ENCODE results near the gene RAD1. TPM values are rescaled to one million over a fixed set of nuclear protein-coding genes. Genes with fewer than 3 reads are reported as not detected.

Gene RAD1
- total and polyA plus RNA-seq, 2 donors (not counting 1 experiment from before 2014, with no cell fraction given), result 7.8 to 25.9 TPM

GRCh38 chr5:34900652-34901051 lies 14.7 kb downstream of the RAD1 start:
- H3K27me3 Mint-ChIP-seq, result no peaks in the 10 kb centered on the region
- ChIA-PET POLR2A (no interaction called here), CTCF (interaction anchor here (0.8 to 13.8 kb wide), 4 partner anchors 375 to 425 kb away, joined by 3 to 245 read pairs (median 4); no protein-coding TSS in a partner anchor)
- Histone ChIP-seq H2AFZ (ENCODE audit: insufficient read depth, low read depth, low read length, poor library complexity, severe bottlenecking) (no peak overlapping the region), H3K27me3 (replicated peaks in 1 of 4; ENCODE audit: control extremely low read depth in 1 of 4, control insufficient read depth in 3 of 4, insufficient read depth in 4 of 4, low read length in 3 of 4) (no peaks in the 10 kb centered on the region), H3K4me3 (ENCODE audit: control extremely low read depth in 1 of 5, extremely low read depth in 1 of 5, insufficient read depth in 1 of 5, low read depth in 2 of 5, low read length in 4 of 5) (no peak overlapping the region), H3K9me3 (ENCODE audit: control extremely low read depth in 1 of 3, control insufficient read depth in 2 of 3, insufficient read depth in 1 of 3, low read length in 2 of 3) (no peaks in the 10 kb centered on the region), H4K20me1 (ENCODE audit: control insufficient read depth, insufficient read depth, low read length, poor library complexity, severe bottlenecking) (no peaks in the 10 kb centered on the region), H3K9ac (ENCODE audit: low read length) (no peak overlapping the region), H3K4me1 (ENCODE audit: control insufficient read depth in 2 of 2, insufficient read depth in 2 of 2, low read length in 2 of 2) (no peaks in the 10 kb centered on the region), H3K4me2 (replicated peaks; ENCODE audit: low read depth, low read length, poor library complexity, severe bottlenecking) (no peak overlapping the region), H3K36me3 (replicated peaks in 1 of 2; ENCODE audit: control extremely low read depth in 1 of 2, control insufficient read depth in 1 of 2, extremely low read depth in 1 of 2, insufficient read depth in 2 of 2, low read length in 1 of 2) (peaks cover 0 to 7% of the 10 kb centered on the region in 2 experiments), H3K27ac (ENCODE audit: low read length in 2 of 2) (no peak overlapping the region), H3K79me2 (ENCODE audit: control insufficient read depth, insufficient read depth, low read length) (no peaks in the 10 kb centered on the region)
- ATAC-seq (ENCODE audit: low read depth) (no peak), DNase-seq (no peak)
- intact Hi-C loops (cut with micrococcal nuclease), result no loop called here
- no peak overlapping the region for H3K27ac Mint-ChIP-seq
- WGBS (ENCODE audit: insufficient coverage), result 98% methylated on average over 5 of the region's 6 CpGs
- H3K4me1 Mint-ChIP-seq, result no peaks in the 10 kb centered on the region
- no peaks in the 10 kb centered on the region for H3K9me3 Mint-ChIP-seq (ENCODE audit: insufficient read depth)
- H3K4me3 Mint-ChIP-seq, result no peak overlapping the region
- TF ChIP-seq CTCF (IDR thresholded peaks at IDR 0.05) (no peak), EZH2 (IDR thresholded peaks at IDR 0.05; ENCODE audit: borderline replicate concordance, insufficient read depth, low read depth, low read length, poor library complexity, severe bottlenecking) (no peak)

- H3K79me2 ChIP-seq (ENCODE audit: control insufficient read depth, insufficient read depth, low read length), result no peaks in the 10 kb centered on the region
- no peaks in the 10 kb centered on the region for H3K4me1 Mint-ChIP-seq
- H3K27me3 ChIP-seq (replicated peaks in 1 of 4; ENCODE audit: control extremely low read depth in 1 of 4, control insufficient read depth in 3 of 4, insufficient read depth in 4 of 4, low read length in 3 of 4), result no peaks in the 10 kb centered on the region
- no peak overlapping the region for H3K4me2 ChIP-seq (replicated peaks; ENCODE audit: low read depth, low read length, poor library complexity, severe bottlenecking)
- intact Hi-C loops (cut with micrococcal nuclease), result loop anchor here (10.0 kb wide), 1 partner anchor 244 kb away; the partner anchor contains the start of gene RAI14
- no peak overlapping the region for H3K27ac ChIP-seq (ENCODE audit: low read length in 2 of 2)
- no peak overlapping the region for H3K4me3 ChIP-seq (ENCODE audit: control extremely low read depth in 1 of 5, extremely low read depth in 1 of 5, insufficient read depth in 1 of 5, low read depth in 2 of 5, low read length in 4 of 5)
- no peak overlapping the region for H2AFZ ChIP-seq (ENCODE audit: insufficient read depth, low read depth, low read length, poor library complexity, severe bottlenecking)
- H3K4me3 Mint-ChIP-seq, result no peak overlapping the region
- no peaks in the 10 kb centered on the region for H3K9me3 Mint-ChIP-seq (ENCODE audit: insufficient read depth)
- H3K36me3 ChIP-seq (replicated peaks in 1 of 2; ENCODE audit: control extremely low read depth in 1 of 2, control insufficient read depth in 1 of 2, extremely low read depth in 1 of 2, insufficient read depth in 2 of 2, low read length in 1 of 2), result no peaks in the 10 kb centered on the region
- WGBS (ENCODE audit: insufficient coverage), result 89% methylated on average over 2 of the region's 2 CpGs
- no peak for DNase-seq
- no peaks in the 10 kb centered on the region for H3K27me3 Mint-ChIP-seq
- no peak overlapping the region for H3K27ac Mint-ChIP-seq
- no peaks in the 10 kb centered on the region for H3K9me3 ChIP-seq (ENCODE audit: control extremely low read depth in 1 of 3, control insufficient read depth in 2 of 3, insufficient read depth in 1 of 3, low read length in 2 of 3)
- CTCF ChIA-PET, result interaction anchor here (0.6 to 13.8 kb wide), 24 partner anchors 7 to 427 kb away, joined by 3 to 245 read pairs (median 4); partner anchors contain the start of genes BRIX1, DNAJC21, RAD1 and RAI14
- POLR2A ChIA-PET, result no interaction called here
- H3K9ac ChIP-seq (ENCODE audit: low read length), result no peak overlapping the region
- TF ChIP-seq CTCF (IDR thresholded peaks at IDR 0.05) (no peak), EZH2 (IDR thresholded peaks at IDR 0.05; ENCODE audit: borderline replicate concordance, insufficient read depth, low read depth, low read length, poor library complexity, severe bottlenecking) (no peak)
- no peaks in the 10 kb centered on the region for H4K20me1 ChIP-seq (ENCODE audit: control insufficient read depth, insufficient read depth, low read length, poor library complexity, severe bottlenecking)
- no peaks in the 10 kb centered on the region for H3K4me1 ChIP-seq (ENCODE audit: control insufficient read depth in 2 of 2, insufficient read depth in 2 of 2, low read length in 2 of 2)
- no peak for ATAC-seq (ENCODE audit: low read depth)
These were observed 16.2 kb downstream of the RAD1 start for GRCh38 chr5:34899066-34899465.
